ENCODE results near the gene NLRP7.
"Not testable (repeated sequence)": the region's sequence is repeated elsewhere in the genome, so short reads cannot be mapped to it uniquely, and the experiment has no call there.

The NLRP7 gene

DNA sequence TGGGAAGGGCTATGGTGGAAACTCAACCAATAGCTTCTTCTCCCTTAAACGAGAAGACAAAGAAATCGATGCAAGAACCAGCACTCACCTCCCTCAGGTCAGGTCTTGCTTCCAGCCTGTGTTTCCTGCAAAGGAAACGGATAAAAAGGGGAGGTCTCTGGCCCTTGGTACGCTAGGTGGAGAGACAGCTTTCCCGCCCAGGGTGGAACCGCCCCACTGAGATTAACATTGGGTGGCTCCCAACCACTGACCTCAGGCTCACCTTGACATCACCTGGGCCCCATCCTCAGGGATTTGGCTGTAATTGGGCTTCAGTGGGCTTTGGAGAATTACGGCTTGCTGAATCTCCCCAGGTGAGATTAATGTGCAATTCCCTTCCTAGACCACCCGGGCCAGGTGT, at the start of gene NLRP7:
Gene NLRP7, minus strand, starts transcription at position 150 of the 400 bp plus-strand sequence.
- DNase-seq: no peak

GRCh38 chr19:54995561-54995960, 48.2 kb upstream of the NLRP7 start:
- DNase-seq: no peak

DNA sequence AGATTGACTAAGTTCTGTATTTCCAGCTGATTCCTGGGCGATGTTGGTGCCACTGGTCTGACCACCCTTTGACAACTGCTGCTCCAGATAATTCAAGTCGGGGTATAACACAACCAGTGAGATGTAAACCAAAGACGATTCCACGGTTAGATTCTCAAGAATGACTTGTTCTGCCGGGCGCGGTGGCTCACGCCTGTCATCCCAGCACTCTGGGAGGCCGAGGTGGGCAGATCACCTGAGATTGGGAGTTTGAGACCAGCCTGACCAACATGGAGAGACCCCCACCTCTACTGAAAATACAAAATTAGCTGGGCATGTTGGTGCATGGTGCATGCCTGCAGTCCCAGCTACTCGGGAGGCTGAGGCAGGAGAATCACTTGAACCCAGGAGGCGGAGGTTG, 42.2 kb upstream of the NLRP7 start:
- DNase-seq: not testable (repeated sequence)

- DNase-seq: not testable (repeated sequence)
Measured at GRCh38 chr19:54982562-54982961, 35.2 kb upstream of the NLRP7 start.

DNA sequence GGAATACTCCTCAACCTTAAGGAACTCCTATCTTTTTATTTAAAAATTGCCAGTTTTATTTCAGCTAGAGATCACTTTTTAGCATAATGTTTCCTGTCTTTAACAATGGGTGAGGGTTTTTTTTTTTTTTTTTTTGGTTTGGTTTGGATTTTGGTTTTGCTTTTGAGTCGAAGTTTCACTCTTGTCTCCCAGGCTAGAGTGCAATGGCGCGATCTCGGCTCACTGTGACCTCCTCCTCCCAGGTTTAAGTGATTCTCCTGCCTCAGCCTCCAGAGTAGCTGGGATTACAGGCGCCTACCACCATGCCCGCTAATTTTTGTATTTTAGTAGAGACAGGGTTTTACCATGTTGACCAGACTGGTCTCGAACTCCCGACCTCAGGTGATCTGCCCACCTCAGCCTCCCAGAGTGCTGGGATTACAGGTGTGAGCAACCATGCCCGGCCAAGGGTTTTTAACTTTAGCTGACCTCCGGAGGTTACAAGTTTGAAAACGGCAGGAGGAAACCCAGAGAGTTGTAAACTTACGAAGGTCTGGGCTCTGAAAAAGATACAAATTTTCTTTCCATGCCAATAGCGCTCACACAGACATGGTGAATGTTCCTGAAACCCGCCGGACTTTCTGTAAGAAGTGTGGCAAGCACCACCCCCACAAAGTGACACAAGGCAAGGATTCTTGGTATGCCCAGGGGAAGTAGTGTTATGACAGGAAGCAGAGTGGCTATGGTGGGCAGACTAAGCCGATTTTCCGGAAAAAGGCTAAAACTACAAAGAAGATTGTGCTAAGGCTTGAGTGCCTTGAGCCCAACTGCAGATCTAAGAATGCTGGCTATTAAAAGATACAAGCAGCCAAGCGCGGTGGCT, 26.1 kb upstream of the NLRP7 start:
- DNase-seq: not testable (repeated sequence)

GRCh38 chr19:54971446-54971845, 24.1 kb upstream of the NLRP7 start:
- DNase-seq: not testable (repeated sequence)

DNA sequence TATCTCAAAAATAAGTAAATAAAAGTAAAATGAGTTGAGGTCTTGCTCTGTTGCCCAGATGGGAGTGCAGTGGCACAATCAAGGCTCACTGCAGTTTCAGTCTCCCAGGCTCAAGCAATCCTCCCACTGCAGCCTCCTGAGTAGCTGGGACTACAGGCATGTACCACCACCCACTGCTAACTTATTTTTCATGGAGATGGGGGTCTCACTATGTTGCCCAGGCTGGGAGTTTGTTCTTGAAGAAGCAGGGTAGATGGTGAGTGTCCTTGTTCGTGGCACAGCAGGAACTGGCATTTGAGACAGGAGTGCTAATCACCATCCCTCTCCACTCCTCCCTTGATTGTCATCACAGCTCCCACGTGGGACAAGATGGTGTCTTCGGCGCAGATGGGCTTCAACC, 22.3 kb upstream of the NLRP7 start:
- no peak for DNase-seq

DNA sequence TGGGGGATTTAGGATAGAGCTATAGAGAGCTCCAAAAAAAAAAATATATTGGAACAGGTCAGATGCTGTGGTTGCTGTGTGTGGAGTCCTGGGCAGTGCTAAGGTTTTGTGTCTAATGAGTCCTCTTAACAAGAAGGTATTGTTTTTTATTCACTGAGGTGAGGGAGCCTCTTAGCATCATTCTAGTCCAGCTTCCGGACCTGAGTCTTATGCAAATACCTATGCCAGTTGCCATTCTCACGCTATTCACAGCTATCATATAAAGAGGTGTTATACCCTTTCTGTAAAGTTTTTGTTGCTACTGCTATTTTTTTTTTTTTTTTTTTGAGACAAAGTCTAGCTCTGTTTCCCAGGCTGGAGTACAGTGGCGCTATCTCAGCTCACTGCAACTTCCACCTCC, 20.3 kb upstream of the NLRP7 start:
- no peak for DNase-seq

DNA sequence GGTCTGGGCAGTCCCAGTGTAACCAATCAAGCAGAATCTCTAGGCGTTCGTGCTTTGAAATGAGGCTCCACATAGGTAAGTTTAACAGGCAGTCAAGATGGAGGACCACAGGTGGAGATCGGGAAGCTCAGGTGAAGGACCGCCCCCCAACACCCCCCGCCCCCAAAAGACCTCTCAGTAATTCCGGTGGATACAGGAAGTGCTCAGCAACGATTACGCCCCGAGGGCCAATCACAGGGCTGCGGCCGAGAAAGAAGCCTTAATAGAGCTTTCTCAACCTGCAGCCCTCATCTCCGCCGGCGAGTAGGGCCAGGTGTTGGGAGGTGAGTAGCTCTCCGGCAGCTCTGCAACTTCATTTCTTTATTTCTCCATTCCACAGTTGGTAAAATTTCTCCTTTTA, 17.7 kb upstream of the NLRP7 start:
- DNase-seq: peak; percentile 18

DNA sequence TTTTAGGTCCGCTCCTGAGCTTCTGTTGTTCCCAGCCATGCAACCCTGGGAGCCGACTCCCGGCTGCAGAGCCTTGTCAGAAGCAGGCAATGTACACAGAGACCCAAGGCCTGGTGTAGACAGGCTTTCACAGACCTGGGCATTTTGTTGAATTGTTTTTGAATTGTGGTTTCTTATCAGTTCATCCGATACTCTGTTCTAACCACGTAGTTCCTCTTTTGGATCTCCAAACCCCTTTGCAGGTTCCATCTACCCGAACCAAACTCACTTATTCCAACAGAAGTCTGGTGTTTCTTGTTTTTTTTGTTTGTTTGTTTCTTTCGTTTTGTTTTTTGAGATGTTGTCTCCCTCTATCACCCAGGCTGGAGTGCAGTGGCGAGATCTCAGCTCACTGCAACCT, 12.5 kb upstream of the NLRP7 start:
- DNase-seq: no peak

DNA sequence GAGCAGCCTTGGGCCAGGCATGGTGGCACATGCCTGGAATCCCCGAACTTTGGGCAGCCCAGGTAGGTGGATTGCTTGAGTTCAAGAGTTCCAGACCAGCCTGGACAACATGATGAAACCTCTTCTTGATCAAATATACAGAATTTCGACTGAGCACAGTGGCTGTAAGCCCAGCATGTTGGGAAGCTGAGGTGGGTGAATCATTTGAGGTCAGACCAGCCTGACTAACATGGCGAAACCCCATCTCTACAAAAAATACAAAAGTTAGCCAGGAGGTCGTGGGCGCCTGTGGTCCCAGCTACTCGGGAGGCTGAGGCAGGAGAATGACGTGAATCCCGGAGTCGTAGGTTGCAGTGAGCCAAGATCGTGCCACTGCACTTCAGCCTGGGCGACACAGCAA, 8.0 kb upstream of the NLRP7 start:
- no peak for DNase-seq

- not testable (repeated sequence) for DNase-seq
Measured at GRCh38 chr19:54953345-54953713, 6.0 kb upstream of the NLRP7 start.

GRCh38 chr19:54952591-54953344, 5.4 kb upstream of the NLRP7 start:
- DNase-seq: no peak

DNA sequence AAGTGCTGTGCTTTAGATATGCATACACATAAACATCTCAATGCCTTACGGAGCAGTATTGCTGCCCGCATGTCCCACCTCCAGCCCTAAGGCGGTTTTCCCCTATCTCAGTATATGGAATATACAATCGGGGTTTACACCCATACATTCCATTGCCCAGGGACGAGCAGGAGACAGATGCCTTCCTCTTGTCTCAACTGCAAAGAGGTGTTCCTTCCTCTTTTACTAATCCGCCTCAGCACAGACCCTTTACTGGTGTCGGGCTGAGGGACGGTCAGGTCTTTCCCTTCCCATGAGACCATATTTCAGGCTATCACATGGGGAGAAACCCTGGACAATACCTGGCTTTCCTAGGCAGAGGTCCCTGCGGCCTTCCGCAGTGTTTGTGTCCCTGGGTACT, 3.2 kb upstream of the NLRP7 start:
- DNase-seq: not testable (repeated sequence)

GRCh38 chr19:54949412-54949811, 2.1 kb upstream of the NLRP7 start:
- DNase-seq: no peak

GRCh38 chr19:54943772-54944361, 3.5 kb downstream of the NLRP7 start:
- not testable (repeated sequence) for DNase-seq

DNA sequence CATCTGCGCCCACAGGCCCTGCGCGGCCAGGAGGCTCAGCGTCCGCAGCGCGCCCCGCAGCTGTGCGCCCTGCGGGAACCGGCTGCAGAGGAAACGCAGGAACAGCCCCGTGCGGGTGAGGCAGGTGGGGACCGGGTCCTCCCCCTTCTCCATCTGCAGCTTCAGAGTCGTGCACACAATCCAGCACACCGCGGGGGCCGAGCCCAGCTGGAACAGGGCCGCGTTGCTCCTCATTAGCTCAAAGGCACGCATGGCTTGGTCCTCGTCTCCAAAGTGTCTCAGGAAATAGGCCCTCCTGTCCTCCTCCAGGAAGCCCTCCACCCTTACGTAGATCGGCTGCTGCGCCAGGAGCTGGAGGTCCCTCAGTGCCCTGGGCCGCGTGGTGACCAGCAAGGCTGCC, 7.8 kb downstream of the NLRP7 start:
- not testable (repeated sequence) for DNase-seq

GRCh38 chr19:54938906-54939305, 8.4 kb downstream of the NLRP7 start:
- no peak for DNase-seq

DNA sequence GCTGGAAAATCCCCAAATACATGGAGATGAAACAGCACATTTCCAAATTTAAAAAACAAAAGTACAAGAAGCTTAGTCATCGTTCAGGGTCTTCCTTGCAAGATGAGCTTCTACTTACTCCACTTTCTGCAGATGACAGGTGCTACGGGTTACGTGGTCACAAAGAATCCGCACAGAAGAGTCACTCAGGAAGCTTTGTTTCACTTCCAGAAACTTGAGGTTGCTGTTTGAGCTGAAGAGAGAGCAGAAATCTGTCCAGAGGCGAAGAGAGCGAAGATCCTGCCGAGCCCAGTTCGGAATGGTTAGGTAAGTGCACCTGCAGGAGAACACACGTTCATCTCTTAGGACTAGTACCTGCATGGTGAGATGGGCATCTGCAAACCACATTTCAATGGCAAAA, 9.4 kb downstream of the NLRP7 start:
- DNase-seq: no peak

DNA sequence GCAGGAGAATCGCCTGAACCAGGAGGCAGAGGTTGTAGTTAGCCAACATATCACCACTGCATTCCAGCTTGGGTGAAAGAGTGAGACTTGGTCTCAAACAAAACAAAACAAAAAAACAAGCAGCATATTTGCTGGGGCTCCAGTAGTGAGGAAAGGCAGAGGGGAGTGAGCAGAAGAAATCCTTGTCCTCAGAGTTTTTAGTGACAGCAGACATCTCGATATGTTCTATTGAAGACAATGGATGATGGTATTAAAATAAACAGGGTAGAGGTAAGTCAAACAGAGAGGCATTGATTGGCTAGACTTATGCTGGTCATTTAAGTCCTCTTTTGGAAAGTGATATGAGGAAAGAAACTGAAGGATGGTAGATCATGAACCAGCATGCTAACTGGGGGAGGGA, 19.0 kb downstream of the NLRP7 start:
- DNase-seq: no peak

- DNase-seq: no peak
Measured at GRCh38 chr19:54923276-54923675, 24.1 kb downstream of the NLRP7 start.

DNA sequence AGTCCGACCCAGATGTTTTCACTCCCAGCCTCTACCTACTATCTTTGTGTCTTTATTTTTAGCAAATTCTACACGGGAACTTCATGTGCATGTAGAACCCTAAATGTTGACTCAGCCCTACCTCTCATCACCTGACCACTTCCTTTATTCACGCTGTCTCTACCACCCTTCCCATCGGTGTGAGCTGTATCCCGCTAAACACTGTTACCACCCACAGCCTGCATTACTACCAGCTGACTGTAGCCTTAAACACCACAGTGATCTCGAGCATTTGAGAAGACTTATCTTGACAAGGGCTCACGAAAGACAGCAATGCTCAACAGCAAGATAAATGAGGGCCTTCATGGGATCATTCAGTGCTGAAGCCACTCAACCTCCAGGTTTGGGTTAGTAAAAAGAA, 26.2 kb downstream of the NLRP7 start:
- no peak for DNase-seq

DNA sequence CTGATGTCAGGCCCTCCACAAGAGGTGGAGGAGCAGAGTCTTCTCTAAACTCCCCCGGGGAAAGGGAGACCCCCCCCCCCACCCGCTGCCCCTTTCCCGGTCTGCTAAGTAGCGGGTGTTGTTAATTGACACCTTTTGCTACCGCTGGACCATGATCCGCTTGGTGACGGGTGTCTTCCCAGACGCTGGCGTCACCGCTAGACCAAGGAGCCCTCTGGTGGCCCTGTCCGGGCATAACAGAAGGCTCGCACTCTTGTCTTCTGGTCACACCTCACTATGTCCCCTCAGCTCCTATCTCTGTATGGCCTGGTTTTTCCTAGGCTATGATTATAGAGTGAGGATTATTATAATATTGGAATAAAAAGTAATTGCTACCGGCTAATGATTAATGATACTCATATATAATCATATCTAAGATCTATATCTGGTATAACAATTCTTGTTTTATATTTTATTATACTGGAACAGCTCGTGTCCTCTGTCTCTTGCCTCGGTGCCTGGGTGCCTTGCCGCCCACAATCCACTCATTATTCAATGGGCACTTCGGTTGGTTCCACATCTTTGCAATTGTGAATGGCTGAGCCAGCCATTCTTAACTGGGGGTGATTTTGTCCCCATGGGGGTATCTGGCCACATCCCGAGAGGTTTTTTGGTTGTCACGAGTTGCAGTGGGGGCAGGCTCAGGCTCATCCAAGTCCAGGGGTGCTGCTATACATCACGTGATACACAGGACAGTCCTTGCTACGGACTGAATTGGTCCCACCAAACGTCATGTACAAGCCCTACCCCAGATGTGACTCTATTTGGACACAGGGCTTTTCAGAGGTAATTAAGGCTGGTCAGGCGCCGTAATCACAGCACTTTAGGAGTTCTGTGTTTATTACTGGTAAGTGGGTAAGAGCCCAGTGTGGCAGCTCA, 27.4 kb downstream of the NLRP7 start:
- peak; percentile 22 for DNase-seq
